GM18508 (cell line): ENCODE data around the gene COL9A3.

ENCODE experiments used
- ATAC-seq: cut with Tn5 transposase; IDR thresholded peaks from one replicate; pipeline ENCODE4 v1.9.1; 2021; ENCODE audit warnings: moderate number of reproducible peaks; ENCODE audit not compliant: insufficient read depth, unreplicated experiment

Gene COL9A3

GRCh38 chr20:62874964-62875344, 58.1 kb downstream of the COL9A3 start:
- no peak for ATAC-seq

GRCh38 chr20:62875419-62876361, 58.8 kb downstream of the COL9A3 start:
- ATAC-seq: no peak

GRCh38 chr20:62876501-62876901, 59.7 kb downstream of the COL9A3 start:
- ATAC-seq: no peak

GRCh38 chr20:62876902-62877816, 60.3 kb downstream of the COL9A3 start:
- no peak for ATAC-seq

GRCh38 chr20:62878244-62879038, 61.6 kb downstream of the COL9A3 start:
- ATAC-seq: no peak

- no peak for ATAC-seq
Observed at GRCh38 chr20:62879275-62880146, 62.7 kb downstream of the COL9A3 start.

- no peak for ATAC-seq
Observed at GRCh38 chr20:62880147-62880934, 63.5 kb downstream of the COL9A3 start.

GRCh38 chr20:62880935-62881661, 64.2 kb downstream of the COL9A3 start:
- no peak for ATAC-seq

- ATAC-seq: no peak
Observed at GRCh38 chr20:62881662-62882395, 65.0 kb downstream of the COL9A3 start.

GRCh38 chr20:62882426-62882825, 65.6 kb downstream of the COL9A3 start:
- no peak for ATAC-seq

GRCh38 chr20:62884556-62884955, 67.7 kb downstream of the COL9A3 start:
- ATAC-seq: no peak

- ATAC-seq: no peak
Observed at GRCh38 chr20:62885046-62885895, 68.4 kb downstream of the COL9A3 start.

- ATAC-seq: no peak
Observed at GRCh38 chr20:62885896-62886708, 69.3 kb downstream of the COL9A3 start.

- no peak for ATAC-seq
Observed at GRCh38 chr20:62886709-62887058, 69.8 kb downstream of the COL9A3 start.

- no peak for ATAC-seq
Observed at GRCh38 chr20:62887152-62887859, 70.5 kb downstream of the COL9A3 start.
